Smooth muscle cell of the brain vasculature (primary cell): ENCODE data around the gene MAG.
"Not testable (repeated sequence)": the region's sequence is repeated elsewhere in the genome, so short reads cannot be mapped to it uniquely, and the experiment has no call there.

ENCODE experiments used
- DNase-seq: peaks from one replicate; pipeline ENCODE4 v3.0.0-alpha.2; 2012; ENCODE audit warnings: low read depth, low spot score

MAG gene

DNA sequence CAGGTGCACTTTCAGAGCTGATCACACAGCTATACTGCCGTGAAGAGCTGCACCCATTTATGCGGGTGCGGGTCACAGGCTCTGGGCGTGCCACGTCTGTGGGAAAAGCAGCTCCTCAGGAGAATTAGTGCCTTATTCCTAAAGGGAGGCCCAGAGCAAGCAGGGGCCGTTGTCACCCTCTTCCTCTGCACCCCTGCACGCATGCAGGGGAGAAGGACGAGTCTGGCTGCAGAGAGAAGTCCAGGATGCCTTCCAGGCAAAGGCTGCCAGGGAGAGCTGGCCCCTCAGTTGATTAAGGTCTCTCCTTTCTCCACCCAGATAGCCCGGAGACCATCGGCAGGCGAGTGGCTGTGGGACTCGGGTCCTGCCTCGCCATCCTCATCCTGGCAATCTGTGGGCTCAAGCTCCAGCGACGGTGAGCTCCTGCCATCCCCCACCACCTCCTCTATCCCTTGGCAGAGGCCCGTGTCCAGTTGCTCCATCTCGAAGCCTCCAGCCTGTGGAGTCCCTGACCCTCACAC lies 52.6 kb downstream of the MAG start:
- no peak for DNase-seq

DNA sequence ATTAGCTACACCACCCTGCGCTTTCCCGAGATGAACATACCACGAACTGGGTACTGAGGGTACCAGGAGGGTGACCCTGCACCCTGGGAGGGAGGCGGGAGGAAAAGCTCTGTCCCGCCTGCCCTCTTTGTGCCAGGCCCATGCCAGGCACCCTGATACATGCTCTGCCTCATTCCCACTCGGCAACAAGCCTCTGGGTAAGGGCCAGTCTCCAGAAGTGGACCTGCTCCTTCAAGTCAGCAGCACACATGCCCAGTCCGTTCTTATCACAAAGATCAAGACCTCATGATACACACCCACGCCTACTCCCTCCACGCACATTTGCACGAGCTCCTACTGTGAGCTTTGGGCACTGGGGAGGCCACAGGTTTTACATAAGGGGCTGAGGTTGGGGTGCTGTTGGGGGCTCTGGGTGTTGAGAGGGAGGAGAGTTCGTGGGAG lies 53.7 kb downstream of the MAG start:
- DNase-seq, result no peak

DNA sequence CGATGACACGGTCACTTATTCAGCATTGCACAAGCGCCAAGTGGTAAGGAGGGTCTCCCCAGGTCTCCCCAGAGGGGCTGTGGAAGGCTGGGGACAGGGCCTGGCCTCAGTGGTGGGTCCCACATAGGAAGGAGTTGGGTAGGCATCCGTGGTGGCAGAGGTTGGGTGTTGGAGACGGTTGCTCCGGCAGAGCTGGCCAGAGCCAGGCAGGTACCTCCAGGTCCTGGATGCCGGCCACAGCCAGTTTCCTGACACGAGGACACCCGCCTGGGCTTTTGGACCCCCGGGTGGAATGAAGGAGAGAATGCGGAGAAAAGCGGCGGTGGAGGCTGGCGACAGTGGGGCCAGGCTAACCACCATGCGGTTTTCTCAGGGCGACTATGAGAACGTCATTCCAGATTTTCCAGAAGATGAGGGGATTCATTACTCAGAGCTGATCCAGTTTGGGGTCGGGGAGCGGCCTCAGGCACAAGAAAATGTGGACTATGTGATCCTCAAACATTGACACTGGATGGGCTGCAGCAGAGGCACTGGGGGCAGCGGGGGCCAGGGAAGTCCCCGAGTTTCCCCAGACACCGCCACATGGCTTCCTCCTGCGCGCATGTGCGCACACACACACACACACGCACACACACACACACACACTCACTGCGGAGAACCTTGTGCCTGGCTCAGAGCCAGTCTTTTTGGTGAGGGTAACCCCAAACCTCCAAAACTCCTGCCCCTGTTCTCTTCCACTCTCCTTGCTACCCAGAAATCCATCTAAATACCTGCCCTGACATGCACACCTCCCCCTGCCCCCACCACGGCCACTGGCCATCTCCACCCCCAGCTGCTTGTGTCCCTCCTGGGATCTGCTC lies 54.5 kb downstream of the MAG start:
- DNase-seq, result no peak

GRCh38 chr19:35347171-35347929 lies 55.4 kb downstream of the MAG start, which contains the start of gene FFAR1:
Gene FFAR1, plus strand, starts transcription at chr19:35347902. Its CDS starts 3,650 bp downstream, at chr19:35351552.
- no peak for DNase-seq

- no peak for DNase-seq
Measured at GRCh38 chr19:35347930-35348298, 56.0 kb downstream of the MAG start.

DNA sequence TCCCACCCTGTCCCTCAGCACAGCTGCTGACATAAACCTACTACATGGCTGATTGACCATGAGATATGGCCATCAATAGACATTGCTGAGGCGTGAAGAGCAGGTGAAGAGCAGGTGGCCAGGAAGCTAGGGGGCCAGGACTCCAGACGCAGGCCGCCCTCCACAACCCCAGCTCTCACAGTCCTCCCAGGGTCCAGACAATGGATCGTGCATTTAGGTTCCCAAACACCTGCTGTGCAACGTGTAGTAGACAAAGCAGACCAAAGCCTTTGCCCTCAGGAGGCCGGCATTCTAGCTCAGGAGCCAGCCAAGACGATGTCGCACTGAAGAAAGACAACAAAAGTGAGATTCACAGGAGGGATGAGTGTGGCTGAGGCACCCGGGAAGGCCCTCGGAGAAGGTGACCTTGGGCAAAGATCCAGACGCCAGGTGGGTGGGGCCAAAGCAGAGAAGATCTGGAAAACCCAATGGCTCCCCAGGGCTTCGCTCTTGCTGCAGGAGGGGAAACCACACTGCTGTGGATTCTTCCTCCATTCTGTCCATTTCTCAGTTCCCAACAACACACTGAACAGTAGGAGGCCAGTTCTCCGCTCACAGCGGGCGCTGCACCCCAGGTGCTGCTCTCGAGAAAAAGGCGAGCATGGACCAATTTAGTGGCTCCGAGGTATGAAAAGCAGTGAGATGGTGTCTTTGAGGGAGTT lies 57.1 kb downstream of the MAG start:
- no peak for DNase-seq

GRCh38 chr19:35349614-35350521 lies 57.9 kb downstream of the MAG start:
- DNase-seq, result no peak

DNA sequence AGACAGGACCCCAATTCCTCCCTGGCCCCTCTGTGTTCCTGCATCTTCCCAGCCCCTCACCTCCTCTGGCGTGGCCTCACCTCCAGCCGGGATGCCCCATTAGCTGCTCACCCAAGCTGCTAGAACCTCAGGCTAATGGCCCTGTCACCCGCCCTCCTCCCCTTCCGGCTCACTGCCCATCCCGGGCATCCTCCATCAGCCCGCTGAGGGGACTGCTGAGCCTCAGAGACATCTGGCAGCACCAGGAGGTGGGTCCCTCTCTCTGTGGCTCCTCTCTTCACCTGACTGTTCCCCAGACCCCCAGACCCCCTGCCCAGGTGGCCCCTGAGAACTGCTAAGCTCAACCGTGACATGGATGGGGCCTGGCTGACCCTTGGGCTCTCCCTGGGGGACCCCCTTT lies 58.6 kb downstream of the MAG start:
- DNase-seq, result no peak

DNA sequence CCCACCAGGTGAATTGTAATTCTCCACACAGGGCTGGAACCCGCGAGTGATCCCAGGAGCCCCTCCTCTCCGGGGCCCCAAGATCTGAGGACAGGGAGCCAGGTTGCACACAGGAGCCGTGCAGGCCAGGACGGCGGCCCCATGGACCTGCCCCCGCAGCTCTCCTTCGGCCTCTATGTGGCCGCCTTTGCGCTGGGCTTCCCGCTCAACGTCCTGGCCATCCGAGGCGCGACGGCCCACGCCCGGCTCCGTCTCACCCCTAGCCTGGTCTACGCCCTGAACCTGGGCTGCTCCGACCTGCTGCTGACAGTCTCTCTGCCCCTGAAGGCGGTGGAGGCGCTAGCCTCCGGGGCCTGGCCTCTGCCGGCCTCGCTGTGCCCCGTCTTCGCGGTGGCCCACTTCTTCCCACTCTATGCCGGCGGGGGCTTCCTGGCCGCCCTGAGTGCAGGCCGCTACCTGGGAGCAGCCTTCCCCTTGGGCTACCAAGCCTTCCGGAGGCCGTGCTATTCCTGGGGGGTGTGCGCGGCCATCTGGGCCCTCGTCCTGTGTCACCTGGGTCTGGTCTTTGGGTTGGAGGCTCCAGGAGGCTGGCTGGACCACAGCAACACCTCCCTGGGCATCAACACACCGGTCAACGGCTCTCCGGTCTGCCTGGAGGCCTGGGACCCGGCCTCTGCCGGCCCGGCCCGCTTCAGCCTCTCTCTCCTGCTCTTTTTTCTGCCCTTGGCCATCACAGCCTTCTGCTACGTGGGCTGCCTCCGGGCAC lies 59.6 kb downstream of the MAG start:
- DNase-seq, result no peak

DNA sequence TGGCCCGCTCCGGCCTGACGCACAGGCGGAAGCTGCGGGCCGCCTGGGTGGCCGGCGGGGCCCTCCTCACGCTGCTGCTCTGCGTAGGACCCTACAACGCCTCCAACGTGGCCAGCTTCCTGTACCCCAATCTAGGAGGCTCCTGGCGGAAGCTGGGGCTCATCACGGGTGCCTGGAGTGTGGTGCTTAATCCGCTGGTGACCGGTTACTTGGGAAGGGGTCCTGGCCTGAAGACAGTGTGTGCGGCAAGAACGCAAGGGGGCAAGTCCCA lies 60.2 kb downstream of the MAG start:
- no peak for DNase-seq

DNA sequence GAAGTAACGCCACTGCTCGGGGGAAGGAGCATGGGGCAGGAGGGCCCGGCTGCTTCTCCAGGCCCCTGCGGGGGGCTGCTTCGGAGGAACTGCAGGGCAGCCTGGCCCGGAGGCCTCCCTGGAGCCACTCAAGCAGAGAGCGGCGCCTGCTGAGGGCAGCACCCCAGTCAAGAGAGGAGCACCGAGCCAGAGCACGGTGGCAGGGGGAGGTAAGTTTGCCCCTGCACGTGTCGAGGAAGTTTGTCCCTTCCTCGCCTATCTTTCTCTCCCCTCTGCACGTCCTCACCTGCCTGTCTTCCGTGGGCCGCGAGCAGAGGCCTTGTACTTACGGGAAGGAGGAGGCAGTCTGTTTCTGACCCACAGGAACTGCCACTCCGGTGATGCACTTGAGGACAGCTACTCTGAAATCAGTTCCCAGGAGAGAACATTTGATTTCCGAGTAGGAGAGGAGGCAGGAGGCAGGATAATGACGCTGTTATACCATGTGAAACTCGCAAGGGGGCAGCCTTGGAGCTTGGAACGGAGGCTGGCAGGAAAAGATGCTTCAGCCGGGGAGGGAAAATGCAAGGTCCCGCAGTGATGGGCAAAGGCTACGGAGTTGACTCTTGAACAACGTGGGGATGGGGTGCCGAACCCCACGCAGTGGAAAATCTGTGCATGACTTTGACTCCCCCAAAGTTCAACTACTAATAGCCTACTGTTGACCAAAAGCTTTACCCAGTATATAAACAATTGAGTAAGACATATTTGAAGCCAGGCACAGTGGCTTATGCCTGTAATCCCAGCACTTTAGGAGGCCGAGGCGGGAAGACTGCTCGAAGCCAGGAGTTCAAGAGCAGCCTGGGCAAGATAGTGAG lies 60.7 kb downstream of the MAG start:
- DNase-seq, result peak; percentile 31

GRCh38 chr19:35353635-35354034 lies 61.7 kb downstream of the MAG start:
- no peak for DNase-seq

DNA sequence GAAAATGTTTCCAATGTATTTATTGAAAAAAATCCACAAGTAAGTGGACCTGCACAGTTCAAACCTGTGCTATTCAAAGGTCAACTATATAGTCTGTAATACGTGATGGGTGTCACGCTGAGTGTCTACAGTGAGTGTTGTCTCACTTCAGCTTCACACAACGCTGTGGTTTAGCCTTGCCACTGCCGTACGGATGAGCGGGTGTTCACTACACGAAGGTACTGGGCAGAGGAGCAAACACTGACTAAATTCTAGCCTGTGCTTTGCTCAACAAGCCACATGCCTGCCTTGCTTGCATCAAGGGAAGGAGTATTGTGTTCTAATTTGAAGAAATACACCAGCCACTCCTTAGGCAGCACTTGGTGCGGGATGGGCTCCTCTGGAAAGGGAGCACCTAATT lies 62.9 kb downstream of the MAG start:
- no peak for DNase-seq

GRCh38 chr19:35355791-35356460 lies 64.0 kb downstream of the MAG start:
- no peak for DNase-seq

- DNase-seq, result no peak
Measured at GRCh38 chr19:35357867-35358573, 66.1 kb downstream of the MAG start, which contains the start of gene FFAR3. Gene FFAR3, plus strand, starts transcription at chr19:35358460. Its CDS starts 431 bp downstream, at chr19:35358891.

GRCh38 chr19:35358834-35359233 lies 66.9 kb downstream of the MAG start:
- DNase-seq, result not testable (repeated sequence)

DNA sequence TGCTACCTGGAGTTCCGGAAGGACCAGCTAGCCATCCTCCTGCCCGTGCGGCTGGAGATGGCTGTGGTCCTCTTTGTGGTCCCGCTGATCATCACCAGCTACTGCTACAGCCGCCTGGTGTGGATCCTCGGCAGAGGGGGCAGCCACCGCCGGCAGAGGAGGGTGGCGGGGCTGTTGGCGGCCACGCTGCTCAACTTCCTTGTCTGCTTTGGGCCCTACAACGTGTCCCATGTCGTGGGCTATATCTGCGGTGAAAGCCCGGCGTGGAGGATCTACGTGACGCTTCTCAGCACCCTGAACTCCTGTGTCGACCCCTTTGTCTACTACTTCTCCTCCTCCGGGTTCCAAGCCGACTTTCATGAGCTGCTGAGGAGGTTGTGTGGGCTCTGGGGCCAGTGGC lies 67.4 kb downstream of the MAG start:
- not testable (repeated sequence) for DNase-seq

- DNase-seq, result not testable (repeated sequence)
Measured at GRCh38 chr19:35360081-35360480, 68.1 kb downstream of the MAG start.
